Dermis microvascular lymphatic vessel endothelial cell (primary cell): ENCODE measurements around the gene LY6G6F. TPM values are rescaled to one million over a fixed set of nuclear protein-coding genes. Genes with fewer than 3 reads are reported as not detected.

ENCODE experiments used
- DNase-seq, 2 donors: peaks; one replicate each; pipeline versions ENCODE4 v3.0.0 to v3.0.0-alpha.2; 2010; ENCODE audit warnings: low read depth in 2 of 2
- total RNA-seq: library from RNA; depleted of rRNA; stranded (reverse); fragments of >200 nt; gene quantifications from 2 replicates; pipeline ENCODE4 v1.2.1, GENCODE V29; 2014

The LY6G6F gene
- total RNA-seq, 1 donor from 2014 or later, result not detected

GRCh38 chr6:31676322-31676903 is 30.3 kb upstream of the LY6G6F start:
- DNase-seq, result no peak

- no peak for DNase-seq
These were observed 29.8 kb upstream of the LY6G6F start for GRCh38 chr6:31676904-31677303.

- DNase-seq, result no peak
These were observed 28.7 kb upstream of the LY6G6F start for GRCh38 chr6:31677955-31678354.

GRCh38 chr6:31680226-31681134 is 26.2 kb upstream of the LY6G6F start, which contains the start of gene LY6G5C:
Gene LY6G5C, minus strand, starts transcription at chr6:31681067. Its CDS starts 694 bp downstream, at chr6:31680373.
- peak; percentile 74 to 86 for DNase-seq

GRCh38 chr6:31681135-31681671 is 25.5 kb upstream of the LY6G6F start:
- DNase-seq, result peak in 1 of 2 donors; percentile 30

- DNase-seq, result no peak
These were observed 23.1 kb upstream of the LY6G6F start for GRCh38 chr6:31683591-31683990.

- no peak for DNase-seq
These were observed 20.2 kb upstream of the LY6G6F start for GRCh38 chr6:31686483-31686882.

GRCh38 chr6:31687321-31687720 is 19.3 kb upstream of the LY6G6F start:
- DNase-seq, result no peak

GRCh38 chr6:31687860-31688693 is 18.6 kb upstream of the LY6G6F start:
- no peak for DNase-seq

GRCh38 chr6:31689249-31690110 is 17.2 kb upstream of the LY6G6F start:
- no peak for DNase-seq

- no peak for DNase-seq
These were observed 16.2 kb upstream of the LY6G6F start for GRCh38 chr6:31690231-31691077.

GRCh38 chr6:31691078-31691463 is 15.6 kb upstream of the LY6G6F start:
- no peak for DNase-seq

GRCh38 chr6:31691564-31692108 is 15.0 kb upstream of the LY6G6F start:
- DNase-seq, result no peak

GRCh38 chr6:31692353-31692752 is 14.3 kb upstream of the LY6G6F start:
- DNase-seq, result no peak

- DNase-seq, result no peak
These were observed 13.8 kb upstream of the LY6G6F start for GRCh38 chr6:31692886-31693285.

GRCh38 chr6:31693535-31693934 is 13.1 kb upstream of the LY6G6F start:
- DNase-seq, result no peak

GRCh38 chr6:31697555-31697954 is 9.1 kb upstream of the LY6G6F start:
- DNase-seq, result peak in 1 of 2 donors; percentile 33

GRCh38 chr6:31700740-31701401 is 5.8 kb upstream of the LY6G6F start:
- DNase-seq, result no peak
